ENCODE data around the gene CADPS.

The CADPS gene

DNA sequence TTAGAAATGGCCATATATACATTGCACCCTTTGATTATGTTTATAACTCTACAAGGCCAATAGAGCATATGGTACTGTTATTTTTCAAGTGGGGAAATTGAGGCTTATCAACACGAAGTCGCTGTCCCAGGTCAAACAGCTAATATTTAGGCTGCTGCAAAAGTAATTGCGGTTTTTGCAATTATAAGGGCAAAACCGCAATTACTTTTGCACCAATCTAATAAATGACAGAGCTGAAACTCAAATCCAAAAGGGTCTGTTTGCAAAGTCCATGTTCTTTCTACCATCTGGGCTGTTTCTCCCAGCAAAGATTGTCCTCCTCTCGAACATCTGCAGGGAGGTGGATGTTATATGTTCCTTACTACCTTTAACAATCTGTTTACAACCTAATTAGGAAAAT, 147.2 kb downstream of the CADPS start:
- DNase-seq, result no peak

GRCh38 chr3:62727536-62727935, 147.7 kb downstream of the CADPS start:
- no peak for DNase-seq

DNA sequence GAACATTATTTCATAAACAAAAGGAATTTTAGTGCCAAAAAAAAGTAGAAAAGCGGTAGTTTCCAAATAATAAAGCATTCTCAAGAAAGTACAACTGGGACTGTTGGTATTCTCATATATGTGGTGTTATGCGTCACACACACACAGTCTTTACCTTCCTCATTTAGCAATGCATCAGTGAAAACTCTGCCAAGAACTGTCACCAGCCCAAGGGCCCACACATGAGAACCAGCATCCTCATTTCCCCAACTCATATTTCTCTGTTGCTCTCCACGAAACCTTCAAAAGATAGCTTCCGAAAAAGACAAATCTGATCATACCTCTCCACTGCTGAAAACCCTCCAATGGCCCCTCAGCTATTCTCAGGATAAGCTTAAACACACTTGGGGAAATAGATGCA, 150.7 kb downstream of the CADPS start:
- no peak for DNase-seq

DNA sequence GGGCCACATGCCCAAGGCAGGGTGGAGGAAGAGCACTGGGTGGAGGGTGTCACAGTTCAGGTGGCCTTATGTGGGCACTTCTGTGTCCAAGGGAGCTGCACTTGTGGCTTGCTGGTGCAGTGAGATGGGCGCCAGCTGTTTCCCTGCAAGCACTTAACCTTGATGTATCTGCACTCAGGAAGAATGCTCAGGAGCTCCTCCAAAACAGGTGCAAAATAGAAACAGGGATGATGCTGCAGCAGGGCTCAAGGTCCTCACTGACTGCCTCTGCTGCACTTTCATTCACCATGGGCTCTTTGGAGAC, 151.3 kb downstream of the CADPS start:
- no peak for DNase-seq

DNA sequence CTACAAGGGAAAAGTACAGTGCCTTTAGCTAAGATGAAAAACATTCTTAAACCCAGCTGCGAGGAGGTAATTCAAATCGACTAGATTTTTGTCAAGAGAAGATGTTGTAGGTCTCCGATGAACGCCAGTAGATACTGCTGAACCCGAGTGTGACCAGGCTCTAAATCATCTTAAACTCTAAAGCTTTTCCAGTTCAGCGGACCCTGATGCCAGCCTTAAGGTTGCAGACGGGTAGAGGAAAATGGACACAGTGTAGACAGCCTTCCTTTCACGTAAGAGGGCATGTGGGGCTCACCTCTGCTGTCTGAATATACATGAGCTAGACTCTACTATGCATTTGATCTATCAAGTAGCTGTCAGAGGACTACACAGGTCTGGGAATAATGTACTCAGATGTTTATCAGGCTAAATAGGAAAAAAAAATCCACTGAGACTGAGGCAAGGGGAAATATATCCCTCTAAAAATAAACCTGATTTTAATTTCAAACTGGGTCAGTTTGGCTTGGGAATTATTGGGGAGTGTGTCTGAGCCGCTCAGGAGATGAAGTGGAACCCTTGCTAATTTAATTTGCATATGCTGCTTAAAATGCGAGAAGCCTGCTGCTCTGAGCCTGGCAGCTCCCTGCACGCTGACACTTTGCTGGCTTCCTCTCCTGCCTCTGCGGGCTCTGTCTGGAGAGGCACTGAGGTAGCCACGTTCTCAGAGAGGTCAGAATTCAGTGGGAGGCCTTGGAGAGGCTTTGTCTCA, 151.9 kb downstream of the CADPS start:
- no peak for DNase-seq

GRCh38 chr3:62722344-62722743, 152.9 kb downstream of the CADPS start:
- no peak for DNase-seq

DNA sequence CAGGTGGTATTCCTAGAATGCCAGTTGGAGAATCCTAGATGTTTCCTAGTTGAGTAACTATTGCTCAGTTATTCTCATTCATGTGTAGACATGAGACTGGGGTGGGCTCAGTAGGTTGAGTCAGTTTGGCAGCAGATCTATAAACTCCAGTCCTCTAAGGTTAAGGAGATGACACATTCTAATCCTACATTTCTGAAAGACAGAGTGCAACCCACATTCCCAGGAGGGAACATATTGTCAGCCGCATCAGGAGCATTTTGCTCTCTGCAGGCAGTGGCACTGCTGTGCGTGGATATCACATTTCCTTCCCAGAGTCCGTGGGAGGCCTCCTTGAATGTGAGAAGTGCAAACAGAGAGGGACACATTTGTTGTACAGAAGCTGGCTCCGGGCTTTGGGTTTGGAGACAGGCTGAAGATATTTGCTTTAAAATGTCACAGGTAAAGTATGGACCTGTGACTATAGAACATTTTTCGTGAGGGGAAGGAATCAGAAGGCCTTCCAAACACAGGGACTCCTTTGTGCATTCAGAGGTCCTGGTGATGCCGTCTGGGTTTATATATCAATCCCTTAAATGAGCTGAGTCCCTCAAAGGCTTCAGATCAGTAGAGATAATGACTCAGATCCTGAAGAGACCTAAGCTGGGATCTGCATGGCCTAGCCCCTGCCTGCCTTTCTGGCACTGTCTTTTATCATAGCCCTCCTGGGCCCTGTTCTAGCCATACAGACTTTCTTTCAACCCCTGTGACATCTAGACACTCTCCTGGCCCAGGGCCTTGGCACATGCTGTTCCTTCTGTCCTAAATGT, 156.5 kb downstream of the CADPS start:
- no peak for DNase-seq

- no peak for DNase-seq
Observed at GRCh38 chr3:62718011-62718410, 157.2 kb downstream of the CADPS start.

- DNase-seq, result no peak
Observed at GRCh38 chr3:62712746-62713145, 162.5 kb downstream of the CADPS start.

GRCh38 chr3:62710751-62711150, 164.5 kb downstream of the CADPS start:
- no peak for DNase-seq

- DNase-seq, result no peak
Observed at GRCh38 chr3:62708638-62709373, 166.4 kb downstream of the CADPS start.

DNA sequence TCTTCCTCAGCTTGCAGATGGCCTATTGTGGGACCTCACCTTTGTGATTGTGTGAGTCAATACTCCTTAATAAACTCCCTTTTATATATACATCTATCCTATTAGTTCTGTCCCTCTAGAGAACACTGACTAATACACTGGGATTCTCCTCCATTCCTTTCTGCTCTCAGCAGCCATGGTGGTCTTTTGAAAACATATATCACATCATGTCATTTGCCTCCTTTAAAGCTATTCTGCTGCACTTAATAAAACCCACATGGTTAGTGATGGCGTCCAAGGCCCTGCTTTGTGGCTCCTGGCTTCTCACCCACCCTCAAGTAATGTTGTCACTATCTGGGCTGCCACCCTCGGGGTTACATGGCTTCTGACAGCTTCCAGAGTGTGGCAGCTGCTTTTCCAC, 169.5 kb downstream of the CADPS start:
- DNase-seq, result no peak

DNA sequence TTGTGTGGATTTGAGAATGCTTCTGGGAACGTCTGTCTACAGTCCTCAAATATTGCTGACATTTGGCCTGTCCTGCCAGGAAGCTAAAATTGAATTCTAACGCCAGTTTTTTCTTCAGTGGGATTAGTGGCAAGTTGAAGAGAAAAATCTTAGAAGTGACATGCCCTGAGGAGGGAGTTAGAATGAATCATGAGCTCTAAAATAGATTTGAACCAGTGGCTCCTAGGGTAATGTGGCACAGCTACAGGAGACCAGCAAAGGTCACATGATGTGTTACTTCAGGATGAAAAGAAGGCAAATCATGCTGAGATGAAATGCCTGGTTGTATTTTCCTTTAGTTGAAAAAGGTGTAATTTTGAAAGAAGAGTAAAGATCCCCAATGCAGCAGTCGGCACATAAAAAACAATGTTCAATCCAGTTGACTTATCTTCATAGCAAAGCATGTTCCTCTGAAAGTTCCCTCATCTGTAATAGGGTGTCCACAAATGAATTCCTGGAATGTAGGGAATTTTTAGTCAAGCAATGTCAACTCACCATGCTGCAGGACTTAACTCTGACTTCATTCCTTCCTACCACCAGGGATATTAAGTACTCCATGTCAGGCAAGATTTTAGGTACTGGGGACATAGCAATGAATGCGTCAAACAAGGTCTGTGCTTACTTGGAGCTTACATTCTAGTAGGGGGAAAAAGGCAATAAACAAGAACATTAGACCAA, 171.6 kb downstream of the CADPS start:
- DNase-seq, result no peak

DNA sequence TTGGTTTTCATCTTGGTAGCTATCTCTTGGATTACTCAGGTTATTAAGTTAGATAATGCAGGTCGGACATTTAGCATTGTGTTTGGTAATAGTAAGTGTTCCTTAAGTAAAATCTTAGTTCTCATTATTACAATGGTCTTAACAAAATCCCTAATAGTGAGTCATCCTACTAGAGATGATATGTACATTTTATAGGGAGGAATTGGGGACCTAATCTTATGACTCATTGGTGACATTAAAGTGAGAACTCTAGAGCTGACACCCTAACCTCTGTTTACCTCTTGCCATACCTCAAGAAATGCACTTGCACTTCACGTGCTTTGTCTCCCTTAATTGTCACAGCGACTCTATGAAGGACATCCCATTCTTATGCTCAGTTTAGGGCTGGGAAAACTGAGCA, 174.9 kb downstream of the CADPS start:
- no peak for DNase-seq

DNA sequence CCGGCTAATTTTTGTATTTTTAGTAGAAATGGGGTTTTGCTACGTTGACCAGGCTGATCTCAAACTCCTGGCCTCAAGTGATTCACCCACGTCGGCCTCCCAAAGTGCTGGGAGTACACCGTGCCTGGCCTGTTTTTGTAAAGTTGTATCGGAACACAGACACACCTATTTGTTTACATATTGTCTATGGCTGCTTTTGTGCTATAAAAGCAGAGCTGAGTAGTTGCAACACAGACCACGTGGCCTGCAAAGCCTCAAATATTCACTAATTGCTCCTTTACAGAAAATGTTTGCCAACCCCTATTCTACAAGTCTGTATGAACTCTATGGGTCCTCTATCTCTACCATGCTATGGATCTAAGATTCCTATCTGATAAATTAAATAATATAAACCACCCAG, 175.5 kb downstream of the CADPS start:
- no peak for DNase-seq

DNA sequence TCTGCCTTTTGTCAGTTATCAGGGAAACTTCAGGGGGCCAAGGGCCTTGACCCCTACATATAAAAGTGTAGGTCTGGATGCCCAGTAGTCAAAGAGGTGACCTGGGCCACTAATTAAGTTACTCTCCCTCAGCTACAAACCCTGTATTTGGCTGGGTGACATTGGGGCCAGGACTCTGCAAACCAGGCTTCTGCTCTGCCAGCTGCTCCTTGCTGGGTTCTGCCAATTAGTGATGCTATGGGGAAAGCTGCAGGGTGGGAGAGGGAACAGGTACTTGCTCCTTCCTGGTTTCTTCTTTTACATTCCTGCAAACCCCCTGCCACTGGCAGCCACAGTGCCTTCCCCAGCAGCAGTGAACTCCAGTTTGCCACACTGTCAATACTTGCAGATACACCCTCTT, 179.2 kb downstream of the CADPS start:
- no peak for DNase-seq

- no peak for DNase-seq
Observed at GRCh38 chr3:62688812-62689211, 186.4 kb downstream of the CADPS start.

DNA sequence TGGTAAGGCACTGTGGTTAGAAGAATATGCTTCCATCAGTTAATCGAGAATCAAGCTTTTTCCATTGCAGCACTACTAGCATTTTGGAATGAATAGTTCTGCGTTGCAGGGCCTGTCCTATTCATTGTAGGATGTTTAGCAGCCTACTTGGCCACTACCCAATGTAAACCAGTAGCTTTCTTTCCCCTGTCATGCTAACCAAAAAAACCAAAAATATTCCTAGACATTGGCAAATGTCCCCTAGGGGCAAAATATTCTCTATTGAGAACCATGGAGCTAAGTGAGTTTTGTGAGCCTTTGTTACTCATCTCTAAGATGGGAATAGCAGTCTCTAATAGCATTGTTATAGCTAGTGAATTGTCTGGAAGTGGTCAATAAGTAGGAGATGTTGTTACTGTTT, 187.2 kb downstream of the CADPS start:
- no peak for DNase-seq

DNA sequence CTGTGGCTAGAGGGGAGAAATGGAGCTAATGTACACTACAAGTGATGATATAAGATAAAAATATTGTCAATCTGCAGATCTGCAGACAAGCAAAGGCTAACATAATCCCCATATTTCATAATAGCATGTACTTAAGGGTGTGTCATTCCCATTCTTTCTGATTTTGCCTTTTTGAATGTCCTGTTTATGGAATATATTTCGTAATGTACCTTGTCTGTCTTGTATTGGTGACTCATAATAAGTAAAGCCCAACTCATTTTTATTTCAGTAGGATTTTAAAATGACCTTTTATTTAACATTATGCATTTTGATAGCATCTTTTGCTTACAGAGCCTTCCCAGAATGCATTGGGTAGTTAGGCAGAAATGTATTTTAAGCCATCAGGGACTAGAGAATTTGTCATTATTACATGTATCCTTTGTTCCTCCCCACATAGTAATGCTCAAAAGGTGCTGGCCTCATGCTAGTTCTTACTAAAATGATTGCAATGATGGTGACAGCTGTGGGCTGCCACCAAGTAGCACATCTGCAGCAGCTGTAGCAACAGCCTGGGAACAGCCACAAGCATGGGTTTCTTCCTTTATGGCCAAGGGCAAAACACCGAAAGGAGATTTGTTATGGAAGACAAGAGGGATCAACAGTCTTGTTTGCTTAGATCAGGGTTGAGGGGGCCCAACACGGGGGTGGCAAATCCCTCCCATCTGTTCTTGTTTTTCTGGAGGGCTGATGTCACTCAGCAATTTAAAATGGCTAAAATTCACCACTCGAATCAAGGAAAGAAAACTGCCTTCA, 188.5 kb downstream of the CADPS start:
- DNase-seq, result no peak

GRCh38 chr3:62682826-62683225, 192.4 kb downstream of the CADPS start:
- DNase-seq, result no peak

DNA sequence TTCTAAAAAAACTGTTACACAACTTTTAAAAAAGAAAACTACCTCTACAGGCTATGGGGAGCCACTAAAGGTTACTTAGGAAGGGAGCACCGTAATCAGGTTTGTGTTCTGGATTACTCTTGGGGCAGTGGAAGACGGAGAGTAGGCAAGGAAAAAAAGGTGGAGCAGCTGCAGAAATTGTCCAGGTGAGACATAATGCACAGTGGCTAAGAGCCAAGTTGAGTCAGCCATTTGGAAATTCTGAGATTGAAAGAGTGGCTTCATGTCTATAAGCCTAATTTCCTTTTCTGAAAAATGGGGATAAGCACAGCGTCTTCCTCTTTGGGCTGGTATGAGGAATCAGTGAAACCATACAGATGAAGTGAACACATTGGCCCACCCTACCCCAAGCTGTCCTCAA, 195.2 kb downstream of the CADPS start:
- no peak for DNase-seq

- DNase-seq, result no peak
Observed at GRCh38 chr3:62678841-62679240, 196.4 kb downstream of the CADPS start.

GRCh38 chr3:62677926-62678325, 197.3 kb downstream of the CADPS start:
- no peak for DNase-seq

Measured in amniotic stem cell (primary cell).